A549 treated with AZD9567 at 1 μM for 4 hours (cell line): ENCODE measurements around the gene OR8D1. TPM values are rescaled to one million over a fixed set of nuclear protein-coding genes. Genes with fewer than 3 reads are reported as not detected.

Experiments used
- total RNA-seq: library from RNA; stranded (reverse); fragments of 200-300 nt; extraction: Qiagen RNA extraction; gene quantifications from 5 replicates; pipeline ENCODE4 v1.2.3, GENCODE V29; 2022; ENCODE audit not compliant: insufficient read depth

OR8D1 gene
- total RNA-seq: not detected in 5 replicates

DNA sequence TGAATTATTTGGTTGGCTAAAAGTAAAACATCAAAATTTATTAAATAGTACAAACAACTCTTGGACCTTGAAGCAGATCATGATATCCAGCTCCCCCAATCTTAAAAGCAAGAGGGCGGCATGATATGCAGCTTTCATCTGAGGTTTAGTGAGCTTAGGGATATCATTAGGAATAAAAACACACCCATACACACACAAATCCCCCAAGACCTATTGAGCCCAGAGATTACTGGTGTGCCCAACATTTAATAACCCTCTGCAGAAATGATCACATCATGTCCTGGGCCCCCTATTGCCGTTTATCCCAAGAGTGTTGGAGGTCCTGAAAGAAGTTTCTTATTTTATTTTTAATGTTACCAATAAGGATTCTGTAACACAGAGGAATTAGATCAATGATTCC lies at the start of gene OR8D1:
Gene OR8D1, minus strand, starts transcription at position 101 of the 400 bp plus-strand sequence. CDS start 3,183 bp downstream, outside the sequence.

DNA sequence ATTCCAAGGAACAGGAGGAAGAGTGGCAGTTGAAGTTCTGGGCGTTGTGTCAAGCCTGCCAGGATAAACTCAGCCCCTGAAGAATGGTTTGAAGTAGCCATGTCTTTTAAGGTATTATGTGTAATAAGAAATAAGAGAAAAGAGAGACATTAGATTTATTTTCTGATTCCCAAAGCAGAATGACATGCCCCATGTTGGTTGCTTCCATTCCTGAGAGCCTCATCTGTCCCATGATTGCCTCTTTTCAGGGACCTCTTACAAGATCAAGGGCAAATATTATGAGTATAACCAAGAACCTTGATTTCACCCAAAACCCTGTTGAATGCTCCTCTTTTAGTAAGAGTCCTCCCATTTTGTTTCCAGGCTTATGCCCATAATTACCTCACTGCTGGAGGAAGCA lies 6.3 kb upstream of the OR8D1 start, which contains the start of gene OR8D2:
Gene OR8D2, minus strand, starts transcription at position 101 of the 400 bp plus-strand sequence. Its CDS starts 0 bp downstream, at position 101.

DNA sequence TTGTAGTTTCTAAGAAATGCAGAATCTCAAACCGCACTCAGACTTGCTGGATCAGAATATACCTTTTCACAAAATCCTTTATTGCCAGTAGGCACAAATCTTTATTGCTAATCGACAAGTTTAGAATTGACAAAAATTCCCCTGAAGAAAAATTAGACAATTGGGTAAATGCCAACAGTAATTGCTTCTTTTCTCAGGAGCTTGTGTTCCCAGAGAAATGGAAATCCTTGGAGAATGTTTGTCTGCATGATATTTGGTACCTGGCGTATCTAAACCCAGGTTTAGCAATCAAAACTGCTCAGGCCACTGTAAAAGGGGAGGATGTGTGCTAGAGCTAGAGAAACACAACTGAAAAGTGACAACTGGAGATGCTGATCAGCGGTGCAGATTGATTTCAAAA lies 57.7 kb downstream of the OR8D1 start, which contains the start of gene OR8G5:
Gene OR8G5, plus strand, starts transcription at position 301 of the 400 bp plus-strand sequence. CDS start 8,556 bp downstream, outside the sequence.

Other genes with a start within 250 kb of the OR8D1 start
- gene VWA5A, start 198.5 kb downstream of the OR8D1 start, total RNA-seq: 0.20 to 0.25 TPM (median 0.23 TPM) in 4 of 5 replicates, not detected in the other
- gene OR10D3, start 130.6 kb downstream of the OR8D1 start, total RNA-seq: not detected in 5 replicates
- gene OR8G1, start 72.9 kb downstream of the OR8D1 start, total RNA-seq: not detected in 5 replicates
- not detected in 5 replicates for gene OR8G5, start 57.6 kb downstream of the OR8D1 start, total RNA-seq
- gene OR8D2, start 6.2 kb upstream of the OR8D1 start, total RNA-seq: not detected in 5 replicates
- not detected in 5 replicates for gene OR8B2, start 70.5 kb upstream of the OR8D1 start, total RNA-seq
- not detected in 5 replicates for gene OR8B3, start 85.1 kb upstream of the OR8D1 start, total RNA-seq
- not detected in 5 replicates for gene OR8B4, start 110.9 kb upstream of the OR8D1 start, total RNA-seq
- not detected in 5 replicates for gene OR8B8, start 131.7 kb upstream of the OR8D1 start, total RNA-seq
- not detected in 5 replicates for gene OR8B12, start 229.7 kb upstream of the OR8D1 start, total RNA-seq